Neuron (in vitro differentiated cells): ENCODE measurements around the gene LRRC8B.
"Not testable (repeated sequence)": the region's sequence is repeated elsewhere in the genome, so short reads cannot be mapped to it uniquely, and the experiment has no call there.

Experiments
- H2AFZ ChIP-seq: one replicate; pipeline ENCODE4 v1.6.1; 2013; ENCODE audit warnings: low read depth, mild to moderate bottlenecking, inconsistent platforms, low read length, moderate library complexity
- H3K27me3 ChIP-seq: one replicate; pipeline ENCODE4 v1.6.1; 2013; ENCODE audit warnings: low read length; ENCODE audit not compliant: insufficient read depth
- H3K36me3 ChIP-seq: one replicate; pipeline ENCODE4 v1.6.1; 2013; ENCODE audit warnings: low read length; ENCODE audit not compliant: insufficient read depth
- H3K4me1 ChIP-seq: one replicate; pipeline ENCODE4 v1.6.1; 2013; ENCODE audit warnings: low read length; ENCODE audit not compliant: insufficient read depth
- H3K4me3 ChIP-seq: 2 replicates; pipeline ENCODE4 v1.5.1; 2013; ENCODE audit warnings: mild to moderate bottlenecking, low read length, moderate library complexity
- H3K9me3 ChIP-seq: one replicate; pipeline ENCODE4 v1.6.1; 2013; ENCODE audit warnings: low read length

The LRRC8B gene

DNA sequence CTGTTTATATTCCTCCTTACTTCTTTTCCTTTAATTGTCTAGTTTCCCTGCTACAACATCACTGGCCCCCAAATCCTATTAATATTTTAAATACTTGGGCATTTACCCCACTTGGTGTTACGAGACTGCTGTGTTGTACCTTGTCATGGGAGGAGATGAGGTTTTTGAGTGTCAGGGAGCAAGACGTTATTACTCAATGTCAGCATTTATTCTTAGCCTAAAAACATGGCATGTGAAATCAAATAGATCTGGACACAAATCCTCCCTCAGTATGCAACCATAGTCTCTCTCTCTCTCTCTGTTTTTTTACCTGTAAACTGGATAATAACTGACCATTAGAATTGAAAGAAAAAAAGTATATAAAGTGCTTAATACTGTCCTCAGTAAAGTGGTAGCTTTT lies 4.6 kb downstream of the LRRC8B start:
- no peak overlapping the region for H2AFZ ChIP-seq
- peaks cover 21% of the 10 kb centered on the region for H3K4me1 ChIP-seq
- no peak overlapping the region for H3K4me3 ChIP-seq
- H3K36me3 ChIP-seq, result no peaks in the 10 kb centered on the region
- no peaks in the 10 kb centered on the region for H3K9me3 ChIP-seq
- H3K27me3 ChIP-seq, result peaks cover 24% of the 10 kb centered on the region

DNA sequence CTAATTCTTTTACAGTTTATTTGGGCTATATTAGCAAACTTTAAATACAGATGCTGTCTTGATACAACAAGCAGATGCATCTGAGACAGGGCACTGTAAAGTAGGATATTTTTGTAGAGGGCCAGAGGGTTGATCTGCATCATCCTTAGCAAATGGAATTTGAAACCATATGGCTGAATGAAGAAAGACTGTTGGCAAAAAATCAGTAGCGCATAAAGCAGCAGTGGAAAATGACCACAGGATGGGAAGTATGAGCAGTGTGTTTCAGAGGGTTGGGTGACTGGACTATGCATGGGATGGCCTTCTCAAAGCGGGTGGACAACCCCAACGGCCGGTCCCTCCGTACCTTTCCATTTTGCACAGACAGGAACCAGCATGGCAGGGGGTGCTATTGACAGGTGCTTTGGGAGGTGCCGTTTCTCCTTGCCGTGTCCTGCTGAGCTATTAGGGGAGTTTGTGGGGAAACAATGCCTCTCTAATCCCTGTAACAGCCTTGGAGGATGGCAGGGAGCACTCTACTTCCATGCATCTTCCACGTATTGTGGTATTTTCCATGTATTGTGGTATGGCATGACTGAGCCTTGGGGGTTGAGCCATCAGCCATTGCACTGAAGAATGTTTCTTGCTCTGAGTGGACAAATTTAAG lies 5.9 kb downstream of the LRRC8B start:
- Histone ChIP-seq H3K36me3 (no peaks in the 10 kb centered on the region), H3K27me3 (peaks cover 17% of the 10 kb centered on the region), H2AFZ (no peak overlapping the region), H3K4me1 (peaks cover 13% of the 10 kb centered on the region), H3K9me3 (no peaks in the 10 kb centered on the region), H3K4me3 (no peak overlapping the region)

DNA sequence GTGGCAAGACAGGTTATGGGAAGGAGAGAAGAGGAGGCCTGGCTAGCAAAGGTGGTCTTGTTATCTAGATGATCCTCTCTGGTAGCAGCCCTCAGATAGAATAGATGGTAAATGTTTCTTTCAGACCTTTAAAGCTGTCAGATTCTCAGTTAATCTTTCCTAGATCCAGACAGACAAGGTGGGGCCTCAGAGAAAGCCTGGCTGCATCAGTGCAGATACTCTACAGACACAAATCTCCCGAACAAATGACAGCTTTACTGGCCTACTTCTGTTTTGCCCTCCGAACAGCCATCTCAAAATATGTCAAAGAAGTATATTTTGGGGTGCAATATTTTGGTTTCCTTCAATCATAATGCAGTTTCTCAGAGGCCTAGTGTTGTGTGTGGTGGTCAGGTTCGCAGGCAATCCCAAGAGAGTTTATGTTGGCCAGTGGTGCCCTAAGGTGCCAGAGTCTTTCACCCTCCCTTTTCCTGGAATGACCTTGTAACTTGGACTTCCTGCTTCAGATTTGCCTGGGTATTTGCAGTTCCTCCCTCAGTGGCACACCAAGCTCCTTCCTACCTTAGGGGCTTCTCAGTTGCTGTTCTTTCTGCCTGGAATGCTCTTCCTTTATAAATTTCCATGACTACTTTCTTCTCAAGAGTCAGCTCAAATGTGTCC lies 7.0 kb downstream of the LRRC8B start:
- Histone ChIP-seq H3K27me3 (peaks cover 14% of the 10 kb centered on the region), H3K4me1 (peaks cover 13% of the 10 kb centered on the region), H3K4me3 (no peak overlapping the region), H3K9me3 (no peaks in the 10 kb centered on the region), H3K36me3 (no peaks in the 10 kb centered on the region), H2AFZ (no peak overlapping the region)

DNA sequence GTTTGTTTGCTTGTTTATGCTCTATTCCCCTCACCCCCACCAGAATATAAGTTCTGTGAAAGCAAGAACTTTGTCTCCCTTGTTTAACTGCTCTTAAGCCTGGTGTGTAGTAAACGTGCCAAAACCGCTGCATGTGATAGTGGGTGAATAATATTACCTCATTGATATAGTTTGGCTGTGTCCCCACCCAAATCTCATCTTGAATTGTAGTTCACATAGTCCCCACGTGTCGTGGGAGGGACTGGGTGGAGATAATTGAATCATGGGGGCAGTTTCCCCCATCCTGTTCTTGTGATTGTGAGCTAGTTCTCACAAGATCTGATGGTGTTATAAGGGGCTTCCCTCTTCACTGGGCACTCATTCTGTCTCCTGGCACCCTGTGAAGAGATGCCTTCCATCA lies 7.6 kb downstream of the LRRC8B start:
- no peaks in the 10 kb centered on the region for H3K36me3 ChIP-seq
- H3K9me3 ChIP-seq, result no peaks in the 10 kb centered on the region
- H3K27me3 ChIP-seq, result peaks cover 14% of the 10 kb centered on the region
- H2AFZ ChIP-seq, result no peak overlapping the region
- no peak overlapping the region for H3K4me3 ChIP-seq
- peaks cover 12% of the 10 kb centered on the region for H3K4me1 ChIP-seq

DNA sequence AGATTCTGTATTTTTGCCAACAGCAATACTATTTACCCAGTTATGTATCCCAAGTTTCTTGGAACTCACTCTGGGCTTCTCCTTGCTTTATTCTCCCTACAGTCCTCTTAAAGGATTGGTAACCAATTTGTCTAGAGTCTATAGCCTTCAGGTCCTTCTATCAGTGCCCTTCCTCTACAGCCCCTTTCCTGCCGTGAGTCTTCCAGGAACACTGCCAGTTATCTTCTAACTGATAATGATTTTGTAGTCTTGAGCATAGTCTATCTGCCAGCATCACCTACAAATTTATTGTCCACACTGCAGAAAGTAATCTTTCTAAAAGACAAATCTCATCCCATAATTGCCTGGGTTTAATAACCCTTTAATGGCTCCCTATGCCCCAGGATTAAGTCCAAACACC lies 8.2 kb downstream of the LRRC8B start:
- no peaks in the 10 kb centered on the region for H3K9me3 ChIP-seq
- peaks cover 6% of the 10 kb centered on the region for H3K4me1 ChIP-seq
- no peak overlapping the region for H2AFZ ChIP-seq
- H3K4me3 ChIP-seq, result no peak overlapping the region
- peaks cover 14% of the 10 kb centered on the region for H3K27me3 ChIP-seq
- H3K36me3 ChIP-seq, result no peaks in the 10 kb centered on the region

DNA sequence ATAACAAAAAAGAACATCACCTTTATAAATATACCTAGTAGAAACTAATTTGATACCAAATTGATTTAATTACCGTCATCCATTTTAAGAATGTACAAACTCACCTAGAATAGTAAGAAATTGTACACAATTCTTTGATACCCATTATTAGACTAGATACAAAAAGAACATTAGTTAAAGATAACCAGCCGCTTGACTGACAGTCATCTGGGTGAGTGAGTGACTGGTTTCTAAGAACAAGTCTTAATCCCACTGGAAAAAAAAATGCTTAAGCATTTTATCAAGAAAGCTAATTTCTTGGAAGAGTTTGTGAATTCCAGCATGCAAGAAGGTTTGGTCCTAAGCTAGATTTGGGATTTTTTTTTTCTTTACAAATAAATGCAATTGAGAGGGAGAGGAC lies 10.9 kb downstream of the LRRC8B start:
- Histone ChIP-seq H2AFZ (no peak overlapping the region), H3K4me3 (no peak overlapping the region), H3K36me3 (no peaks in the 10 kb centered on the region), H3K27me3 (peaks cover 7% of the 10 kb centered on the region), H3K9me3 (no peaks in the 10 kb centered on the region), H3K4me1 (peaks cover 6% of the 10 kb centered on the region)

DNA sequence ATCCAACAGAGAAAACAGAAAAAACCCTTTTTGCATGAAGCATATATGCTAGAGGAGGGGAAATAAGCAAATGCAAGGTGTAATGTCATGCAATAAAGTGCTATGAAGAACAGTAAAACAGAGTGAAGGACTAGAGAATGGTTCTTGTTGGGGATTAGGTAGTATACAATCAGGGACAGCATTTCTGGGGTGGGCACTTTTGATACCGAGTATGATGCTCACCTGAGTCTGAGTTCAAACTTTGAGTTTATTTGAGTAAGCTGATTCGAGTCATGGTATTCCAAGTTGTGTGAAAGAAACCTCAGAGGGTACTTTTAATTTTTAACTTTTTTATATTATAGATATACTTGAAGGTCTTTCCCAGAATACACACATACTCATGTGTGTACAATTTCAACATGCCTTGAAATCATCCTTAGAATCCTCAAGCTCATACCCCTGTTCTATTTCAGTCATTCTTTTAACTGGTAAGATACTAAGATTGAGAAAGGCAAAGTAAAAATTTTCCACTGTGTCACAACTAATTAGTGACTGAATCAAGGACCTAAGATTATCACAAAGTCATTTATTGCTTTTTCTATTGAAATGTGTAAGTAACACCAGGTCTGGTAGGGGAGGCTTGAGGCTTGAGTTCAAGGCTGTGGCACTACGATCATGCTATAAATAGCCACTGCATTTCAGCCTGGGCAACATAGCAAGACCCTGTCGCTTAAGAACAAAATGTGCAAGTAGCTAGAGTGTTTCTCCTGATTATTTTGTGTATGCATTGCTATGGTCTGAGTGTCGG lies 12.1 kb downstream of the LRRC8B start:
- Histone ChIP-seq H3K4me3 (no peak overlapping the region), H3K9me3 (no peaks in the 10 kb centered on the region), H2AFZ (no peak overlapping the region), H3K36me3 (no peaks in the 10 kb centered on the region), H3K4me1 (peaks cover 6% of the 10 kb centered on the region), H3K27me3 (peaks cover 4% of the 10 kb centered on the region)

DNA sequence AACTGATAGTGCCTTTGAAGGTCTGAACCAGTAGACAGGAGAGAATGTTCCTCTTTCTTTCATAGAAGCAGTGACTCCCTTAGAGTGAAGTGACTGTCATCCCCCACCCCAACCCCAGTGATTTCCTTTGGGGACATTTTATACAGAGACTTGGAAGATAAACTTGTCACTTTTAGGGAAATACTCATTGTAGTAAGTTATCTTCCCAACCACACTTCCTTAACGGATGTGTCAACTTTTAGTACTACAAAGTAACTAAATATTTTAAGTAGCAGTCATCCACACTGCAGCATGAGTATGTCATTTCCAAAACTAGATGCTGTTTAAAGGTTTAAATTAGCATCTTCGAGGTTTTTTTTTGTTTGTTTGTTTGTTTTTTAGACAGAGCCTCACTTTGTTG lies 13.7 kb downstream of the LRRC8B start:
- Histone ChIP-seq H3K4me3 (no peak overlapping the region), H3K4me1 (peaks cover 6% of the 10 kb centered on the region), H2AFZ (no peak overlapping the region), H3K27me3 (no peaks in the 10 kb centered on the region), H3K36me3 (no peaks in the 10 kb centered on the region), H3K9me3 (no peaks in the 10 kb centered on the region)

DNA sequence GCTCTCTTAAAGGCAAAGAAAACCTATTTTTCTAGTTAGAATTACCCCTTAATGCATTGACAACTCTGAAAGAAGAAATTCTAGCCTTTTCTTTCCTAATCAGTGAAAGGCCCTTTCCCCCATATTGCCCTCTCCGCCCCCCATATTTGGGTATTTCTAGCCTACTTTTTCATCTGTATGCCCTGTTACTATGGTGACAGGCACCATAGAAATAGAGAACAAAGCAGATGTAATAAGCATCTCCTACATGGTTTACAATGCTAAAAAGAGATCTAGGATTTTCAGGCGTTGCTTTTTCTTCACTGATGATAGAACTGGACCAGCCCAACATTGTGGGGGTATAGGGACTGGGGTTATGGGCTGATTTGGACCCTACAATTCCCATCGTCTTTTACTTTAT lies 14.5 kb downstream of the LRRC8B start:
- no peaks in the 10 kb centered on the region for H3K27me3 ChIP-seq
- H3K4me1 ChIP-seq, result peaks cover 6% of the 10 kb centered on the region
- H3K9me3 ChIP-seq, result no peaks in the 10 kb centered on the region
- no peaks in the 10 kb centered on the region for H3K36me3 ChIP-seq
- H2AFZ ChIP-seq, result no peak overlapping the region
- H3K4me3 ChIP-seq, result no peak overlapping the region

DNA sequence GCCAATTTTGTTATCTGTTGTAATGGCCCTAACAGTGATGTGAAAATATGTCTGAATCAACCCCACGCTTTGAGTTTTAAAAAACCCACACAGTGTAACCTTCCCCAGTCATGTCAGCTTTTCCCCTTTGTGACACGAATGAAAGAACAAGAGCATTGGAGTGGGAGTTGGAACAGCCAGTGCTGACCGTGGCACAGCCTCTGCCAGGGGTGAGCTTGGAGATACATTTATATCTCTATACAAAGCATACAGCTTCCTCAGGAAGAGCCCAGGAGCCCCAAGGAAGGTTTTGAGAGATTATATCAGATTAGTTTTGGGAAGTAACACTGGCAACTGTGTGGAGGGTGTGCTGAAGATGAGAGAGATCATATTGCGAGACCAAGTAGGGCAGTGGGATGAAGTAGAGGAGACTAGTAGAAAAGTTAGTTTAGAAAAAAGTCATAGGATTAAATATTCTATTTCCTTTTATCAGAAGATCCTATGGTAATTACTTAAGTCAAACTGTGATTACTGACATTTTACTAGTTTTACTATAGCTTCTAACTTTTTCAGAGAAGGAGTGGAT lies 15.9 kb downstream of the LRRC8B start:
- Histone ChIP-seq H3K9me3 (no peaks in the 10 kb centered on the region), H3K4me3 (no peak overlapping the region), H3K36me3 (no peaks in the 10 kb centered on the region), H2AFZ (no peak overlapping the region), H3K27me3 (no peaks in the 10 kb centered on the region), H3K4me1 (peaks cover 6% of the 10 kb centered on the region)

DNA sequence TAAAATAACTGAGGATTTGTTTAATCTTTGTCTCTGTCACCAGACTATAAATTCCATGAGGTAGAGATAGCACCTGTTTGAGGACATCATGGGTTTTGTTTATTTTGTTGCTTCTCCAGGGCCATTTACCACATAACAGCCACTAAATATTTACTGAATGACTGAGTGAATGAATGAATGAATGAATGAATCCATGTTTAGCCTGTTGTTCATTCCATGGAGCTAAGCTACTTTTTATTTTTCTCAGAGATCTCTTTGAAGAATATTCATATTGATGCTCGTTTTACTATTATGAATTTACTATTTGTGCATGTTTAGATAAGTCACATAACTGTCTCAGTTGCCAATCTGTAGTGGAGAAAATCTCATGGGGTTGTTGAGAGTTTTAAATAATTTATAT lies 17.7 kb downstream of the LRRC8B start:
- no peak overlapping the region for H3K4me3 ChIP-seq
- no peak overlapping the region for H2AFZ ChIP-seq
- no peaks in the 10 kb centered on the region for H3K27me3 ChIP-seq
- H3K9me3 ChIP-seq, result no peaks in the 10 kb centered on the region
- no peaks in the 10 kb centered on the region for H3K36me3 ChIP-seq
- peaks cover 6% of the 10 kb centered on the region for H3K4me1 ChIP-seq

DNA sequence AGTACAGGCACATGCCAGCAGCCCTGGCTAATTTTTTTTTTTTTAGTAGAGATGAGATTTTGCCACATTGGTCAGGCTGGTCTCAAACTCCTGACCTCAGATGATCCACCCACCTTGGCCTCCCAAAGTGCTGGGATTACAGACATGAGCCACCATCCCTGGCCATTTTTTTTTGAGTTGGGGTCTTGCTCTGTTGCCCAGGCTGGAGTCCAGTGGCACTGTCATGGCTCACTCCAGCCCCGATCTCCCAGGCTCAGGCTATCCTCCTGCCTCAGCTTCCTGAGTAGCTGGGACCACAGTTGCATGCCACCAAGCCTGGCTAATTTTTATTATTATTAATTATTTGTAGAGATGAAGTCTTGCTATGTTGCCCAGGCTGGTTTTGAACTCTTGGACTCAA lies 19.0 kb downstream of the LRRC8B start:
- not testable (repeated sequence) for H3K27me3 ChIP-seq, H3K36me3 ChIP-seq, H2AFZ ChIP-seq, H3K9me3 ChIP-seq, H3K4me3 ChIP-seq
- H3K4me1 ChIP-seq, result peaks cover 14% of the 10 kb centered on the region
